IMR-90 (cell line): ENCODE results near the gene FAM240A. TPM values are rescaled to one million over a fixed set of nuclear protein-coding genes. Genes with fewer than 3 reads are reported as not detected.

Experiments
- ATAC-seq: fragments of 200-7000 bp; cut with Tn5 transposase; 2 replicates; pipeline ENCODE4 v1.9.1; 2020; ENCODE audit warnings: low read depth, mild to moderate bottlenecking, moderate library complexity
- BruUV-seq: library from RNA; stranded (reverse); fragments of 400-500 nt; replicated peaks from 2 replicates; lab custom pipeline; 2021; lab: Mats Ljungman, UMichigan
- CTCF ChIA-PET: fragments of 300-600 bp; formaldehyde crosslinking; extraction: SDS; loops from one replicate; lab custom pipeline; 2021; ENCODE audit warnings: antibody characterized with exemption; lab: Yijun Ruan, JAX
- POLR2A ChIA-PET: fragments of 300-600 bp; sonication (Branson Sonifier 250); formaldehyde crosslinking; loops from one replicate; lab custom pipeline; 2022; ENCODE audit warnings: antibody characterized with exemption; ENCODE audit not compliant: unreplicated experiment; lab: Charles Lee
- DNase-seq: peaks from one replicate; pipeline ENCODE4 v3.0.0; 2013
- H2AFZ ChIP-seq: replicated peaks from 2 replicates; pipeline ENCODE3; 2013; ENCODE audit warnings: low read length, mild to moderate bottlenecking; ENCODE audit not compliant: poor library complexity
- H2AK5ac ChIP-seq: 2 replicates; pipeline ENCODE4 v1.6.1; 2013; ENCODE audit warnings: low read depth, low read length, inconsistent platforms
- H2AK9ac ChIP-seq: replicated peaks from 2 replicates; pipeline ENCODE3; 2013; ENCODE audit warnings: mild to moderate bottlenecking, low read depth, low read length, moderate library complexity; ENCODE audit not compliant: poor library complexity
- H2BK120ac ChIP-seq: 2 replicates; pipeline ENCODE4 v1.6.1; 2013; ENCODE audit warnings: low read depth, low read length, inconsistent platforms
- H2BK15ac ChIP-seq: 3 replicates; pipeline ENCODE4 v1.6.1; 2013; ENCODE audit warnings: low read depth, low read length, inconsistent platforms
- H2BK20ac ChIP-seq: 2 replicates; pipeline ENCODE4 v1.6.1; 2013; ENCODE audit warnings: low read depth, mild to moderate bottlenecking, inconsistent platforms, low read length, moderate library complexity
- H2BK5ac ChIP-seq: 2 replicates; pipeline ENCODE4 v1.6.1; 2013; ENCODE audit warnings: mild to moderate bottlenecking, low read depth, low read length, inconsistent platforms; ENCODE audit not compliant: poor library complexity, severe bottlenecking
- H3K14ac ChIP-seq: replicated peaks from 2 replicates; pipeline ENCODE4 v1.6.1; 2013; ENCODE audit warnings: low read depth, low read length, inconsistent platforms
- H3K18ac ChIP-seq: 2 replicates; pipeline ENCODE4 v1.6.1; 2013; ENCODE audit warnings: low read depth, low read length, control low read depth
- H3K23ac ChIP-seq: 2 replicates; pipeline ENCODE4 v1.6.1; 2013; ENCODE audit warnings: low read depth, low read length, inconsistent platforms
- H3K27ac ChIP-seq: 2 replicates; pipeline ENCODE4 v1.5.1; 2013; ENCODE audit warnings: mild to moderate bottlenecking, control low read depth, low read length; ENCODE audit not compliant: insufficient read depth
- H3K27me3 ChIP-seq: 2 replicates; pipeline ENCODE4 v1.6.1; 2013; ENCODE audit warnings: low read length; ENCODE audit not compliant: control insufficient read depth, insufficient read depth
- H3K36me3 ChIP-seq: 2 replicates; pipeline ENCODE4 v1.6.1; 2013; ENCODE audit warnings: low read length, mixed read lengths; ENCODE audit not compliant: control insufficient read depth, insufficient read depth
- H3K4ac ChIP-seq: 2 replicates; pipeline ENCODE4 v1.6.1; 2013; ENCODE audit warnings: low read depth, low read length, inconsistent platforms
- H3K4me1 ChIP-seq: 2 replicates; pipeline ENCODE4 v1.6.1; 2013; ENCODE audit warnings: low read length, mixed read lengths; ENCODE audit not compliant: control insufficient read depth, insufficient read depth
- H3K4me2 ChIP-seq: 2 replicates; pipeline ENCODE4 v1.6.1; 2013; ENCODE audit warnings: low read depth, mild to moderate bottlenecking, control low read depth, low read length, moderate library complexity
- H3K4me3 ChIP-seq: 2 replicates; pipeline ENCODE4 v1.5.1; 2013; ENCODE audit warnings: low read depth, mild to moderate bottlenecking, control low read depth, low read length, moderate library complexity; ENCODE audit not compliant: insufficient read depth
- H3K56ac ChIP-seq: 2 replicates; pipeline ENCODE4 v1.6.1; 2013; ENCODE audit warnings: low read length, inconsistent platforms; ENCODE audit not compliant: insufficient read depth; ENCODE audit errors: extremely low read depth
- H3K79me1 ChIP-seq, 2 experiments: 2 replicates each; pipeline ENCODE4 v1.6.1; 2013; ENCODE audit warnings: low read length in 2 of 2, inconsistent platforms in 1 of 2, low read depth in 1 of 2
- H3K9ac ChIP-seq: 2 replicates; pipeline ENCODE4 v1.6.1; 2013; ENCODE audit warnings: low read depth, low read length, control low read depth
- H3K9me1 ChIP-seq: 2 replicates; pipeline ENCODE4 v1.6.1; 2013; ENCODE audit warnings: low read length, inconsistent platforms; ENCODE audit not compliant: insufficient read depth
- H3K9me3 ChIP-seq: 2 replicates; pipeline ENCODE4 v1.6.1; 2013; ENCODE audit warnings: low read length; ENCODE audit not compliant: control insufficient read depth, insufficient read depth
- H4K20me1 ChIP-seq: 2 replicates; pipeline ENCODE4 v1.6.1; 2013; ENCODE audit warnings: low read length, inconsistent platforms; ENCODE audit not compliant: insufficient read depth
- H4K5ac ChIP-seq: 2 replicates; pipeline ENCODE4 v1.6.1; 2013; ENCODE audit warnings: mild to moderate bottlenecking, low read depth, low read length, control low read depth
- H4K8ac ChIP-seq, 2 experiments: 2 replicates each; pipeline ENCODE4 v1.6.1; 2013; ENCODE audit warnings: low read depth in 2 of 2, low read length in 2 of 2, control low read depth in 1 of 2, inconsistent platforms in 1 of 2
- H4K91ac ChIP-seq: 2 replicates; pipeline ENCODE4 v1.6.1; 2013; ENCODE audit warnings: low read depth, low read length, inconsistent platforms; ENCODE audit not compliant: insufficient read depth
- CEBPB ChIP-seq: IDR thresholded peaks from 2 replicates; pipeline ENCODE4 v1.6.1; 2012; ENCODE audit warnings: low read depth, low read length, improper control_type of control experiment
- CHD1 ChIP-seq: IDR thresholded peaks from 2 replicates; pipeline ENCODE4 v1.6.1; 2012; ENCODE audit warnings: low read depth, low read length, improper control_type of control experiment
- CTCF ChIP-seq: conservative IDR thresholded peaks from 2 replicates; pipeline ENCODE4 v1.5.1; 2012; ENCODE audit warnings: mild to moderate bottlenecking, low read depth, low read length, improper control_type of control experiment
- ELK1 ChIP-seq: fragments of 150-350 bp; IDR thresholded peaks from 2 replicates; pipeline ENCODE4 v1.6.1; 2016; ENCODE audit warnings: low read depth, mild to moderate bottlenecking, low read length, moderate library complexity, borderline replicate concordance
- MAFK ChIP-seq: IDR thresholded peaks from 2 replicates; pipeline ENCODE4 v1.6.1; 2012; ENCODE audit warnings: low read depth, low read length, improper control_type of control experiment
- NFE2L2 ChIP-seq: fragments of 150-350 bp; IDR thresholded peaks from 2 replicates; pipeline ENCODE4 v1.6.1; 2016; ENCODE audit warnings: low read depth, mild to moderate bottlenecking, low read length
- POLR2A ChIP-seq: IDR thresholded peaks from 2 replicates; pipeline ENCODE4 v1.6.1; 2012; ENCODE audit warnings: mild to moderate bottlenecking, low read depth, low read length
- RAD21 ChIP-seq: IDR thresholded peaks from 2 replicates; pipeline ENCODE4 v1.6.1; 2012; ENCODE audit warnings: low read length, improper control_type of control experiment
- RCOR1 ChIP-seq: IDR thresholded peaks from 2 replicates; pipeline ENCODE4 v1.6.1; 2012; ENCODE audit warnings: mild to moderate bottlenecking, low read length, improper control_type of control experiment; ENCODE audit not compliant: insufficient replicate concordance
- SMC3 ChIP-seq: fragments of 150-350 bp; IDR thresholded peaks from 2 replicates; pipeline ENCODE4 v1.6.1; 2016; ENCODE audit warnings: low read depth, mild to moderate bottlenecking, antibody characterized with exemption, low read length, moderate library complexity
- WGBS, 2 experiments: methylation state at CpG; one replicate each; pipeline versions ENCODE4 v1.1.5 to v1.1.7; 2013; ENCODE audit warnings: missing lambda C conversion rate in 2 of 2; ENCODE audit not compliant: insufficient read length in 1 of 2; ENCODE audit errors: extremely low coverage in 2 of 2; 5-methylcytosine and 5-hydroxymethylcytosine counted together
- dilution Hi-C: fragments of 300-500 bp; cut with HindIII; formaldehyde crosslinking; loops from one replicate; pipeline ENCODE4 v1.14.3; 2018; ENCODE audit warnings: low sequenced_read_pairs; ENCODE audit not compliant: unreplicated experiment
- in situ Hi-C: fragments of 300-500 bp; cut with MboI; formaldehyde crosslinking; loops from 3 replicates; pipeline ENCODE4 v1.14.3; 2019; ENCODE audit warnings: low sequenced_read_pairs, inconsistent platforms, mixed read lengths
- intact Hi-C: fragments of 100-400 bp; cut with micrococcal nuclease; formaldehyde crosslinking; loops from 2 replicates; pipeline ENCODE4 v1.10.0; 2022
- polyA plus RNA-seq, 3 experiments: library from polyadenylated mRNA; depleted of rRNA; stranded (reverse); fragments of >200 nt; gene quantifications; 2 replicates each; pipeline ENCODE4 v1.2.3, GENCODE V29; 2012; ENCODE audit warnings: low replicate concordance in 1 of 3
- total RNA-seq: library from RNA; depleted of rRNA; stranded (reverse); fragments of >200 nt; gene quantifications from 2 replicates; pipeline ENCODE4 v1.2.3, GENCODE V29; 2012

Gene FAM240A
- total and polyA plus RNA-seq, 2 of the 4 experiments (the other 2 are of a cell fraction), result not detected

- H4K20me1 ChIP-seq, result no peaks in the 10 kb centered on the region
- H3K4me1 ChIP-seq, result peaks cover under 1% of the 10 kb centered on the region; the same call in 1 of the 2 replicates
- ChIA-PET CTCF (no interaction called here), POLR2A (no interaction called here)
- in situ Hi-C loops (no loop called here), intact Hi-C loops (no loop called here), dilution Hi-C loops (no loop called here)
- H2AFZ ChIP-seq, result no peak overlapping the region
- H3K27me3 ChIP-seq, result peaks cover 7% of the 10 kb centered on the region; the same call in 1 of the 2 replicates
- no peak overlapping the region for H3K4me3 ChIP-seq
- H4K8ac ChIP-seq, result no peak overlapping the region
- no peak overlapping the region for H2BK15ac ChIP-seq
- H3K27ac ChIP-seq, result no peak overlapping the region
- ATAC-seq, result no peak
- H3K23ac ChIP-seq, result no peak overlapping the region
- no peaks in the 10 kb centered on the region for H3K9me3 ChIP-seq
- H2BK20ac ChIP-seq, result no peak overlapping the region
- DNase-seq, result no peak
- H3K18ac ChIP-seq, result no peak overlapping the region
- H3K14ac ChIP-seq, result no peak overlapping the region
- no peaks in the 10 kb centered on the region for H3K36me3 ChIP-seq
- no peaks in the 10 kb centered on the region for H3K9me1 ChIP-seq
- TF ChIP-seq RCOR1 (no peak), POLR2A (no peak), CHD1 (no peak), ELK1 (no peak), CEBPB (no peak), SMC3 (no peak), MAFK (no peak), NFE2L2 (no peak), RAD21 (no peak), CTCF (no peak)
- H2AK9ac ChIP-seq, result no peak overlapping the region
- no peak overlapping the region for H4K91ac ChIP-seq
- H3K79me1 ChIP-seq, result no peaks in the 10 kb centered on the region
- no peak overlapping the region for H3K4ac ChIP-seq
- no peak overlapping the region for H2BK5ac ChIP-seq
- H4K5ac ChIP-seq, result no peak overlapping the region
- H3K4me2 ChIP-seq, result no peak overlapping the region
- WGBS, 2 experiments, result no CpG with 5 or more reads among the region's 2 CpGs
- H3K9ac ChIP-seq, result no peak overlapping the region
- H3K56ac ChIP-seq, result no peak overlapping the region
- H2AK5ac ChIP-seq, result no peak overlapping the region
- BruUV-seq, result no TSS peak
- no peak overlapping the region for H2BK120ac ChIP-seq
Observed at GRCh38 chr3:46604127-46604526, 8.2 kb upstream of the FAM240A start.
